Stimulated activated CD4-positive, alpha-beta T cell treated with anti-CD3 and anti-CD28 coated beads, TNF-alpha, amount 100 ng/mL, for 48 hours (primary cell): ENCODE measurements around the gene CAMK1G.

Experiments used
- DNase-seq, 3 donors: peaks; one replicate each; pipeline ENCODE4 v3.0.0-alpha.2; 2020; ENCODE audit warnings: low read depth in 3 of 3

CAMK1G gene

GRCh38 chr1:209565759-209566678 lies 17.5 kb upstream of the CAMK1G start:
- peak; percentile 54 to 83 (median 73) for DNase-seq

GRCh38 chr1:209567698-209568175 lies 15.8 kb upstream of the CAMK1G start:
- no peak for DNase-seq

- DNase-seq = peak; percentile 50 to 73 (median 72)
These were observed 13.9 kb upstream of the CAMK1G start for GRCh38 chr1:209569455-209570207.

- DNase-seq = no peak
These were observed 12.8 kb upstream of the CAMK1G start for GRCh38 chr1:209570743-209571142.

GRCh38 chr1:209576392-209577197 lies 6.9 kb upstream of the CAMK1G start:
- peak; percentile 43 to 59 (median 53) for DNase-seq

GRCh38 chr1:209577346-209577745 lies 6.2 kb upstream of the CAMK1G start:
- no peak for DNase-seq

GRCh38 chr1:209580577-209580976 lies 2.9 kb upstream of the CAMK1G start:
- DNase-seq = no peak

GRCh38 chr1:209584231-209584672 lies 738 bp downstream of the CAMK1G start:
- no peak for DNase-seq

GRCh38 chr1:209585197-209585596 lies 1.7 kb downstream of the CAMK1G start:
- DNase-seq = no peak

GRCh38 chr1:209585672-209586071 lies 2.2 kb downstream of the CAMK1G start:
- DNase-seq = no peak

GRCh38 chr1:209586221-209586740 lies 2.8 kb downstream of the CAMK1G start:
- no peak for DNase-seq

- no peak for DNase-seq
These were observed 4.3 kb downstream of the CAMK1G start for GRCh38 chr1:209587789-209588188.

- DNase-seq = no peak
These were observed 5.9 kb downstream of the CAMK1G start for GRCh38 chr1:209589440-209589839.

GRCh38 chr1:209589863-209590262 lies 6.3 kb downstream of the CAMK1G start:
- DNase-seq = no peak

GRCh38 chr1:209590405-209590804 lies 6.9 kb downstream of the CAMK1G start:
- DNase-seq = no peak

GRCh38 chr1:209593747-209594146 lies 10.2 kb downstream of the CAMK1G start:
- DNase-seq = no peak

GRCh38 chr1:209594440-209594839 lies 10.9 kb downstream of the CAMK1G start:
- DNase-seq = no peak

- no peak for DNase-seq
These were observed 11.5 kb downstream of the CAMK1G start for GRCh38 chr1:209595028-209595427.

- DNase-seq = no peak
These were observed 12.2 kb downstream of the CAMK1G start for GRCh38 chr1:209595599-209596285.

- no peak for DNase-seq
These were observed 14.0 kb downstream of the CAMK1G start for GRCh38 chr1:209597499-209597898.

GRCh38 chr1:209598227-209598626 lies 14.7 kb downstream of the CAMK1G start:
- DNase-seq = no peak
